Lower leg skin (tissue), 3 donors: ENCODE data around the gene DCDC2.

Source experiments
- POLR2A ChIP-seq, 2 donors: fragments of 450-650 bp; IDR thresholded peaks; one replicate each; pipeline ENCODE4 v1.6.1; 2016 to 2017; ENCODE audit warnings: antibody characterized with exemption in 2 of 2, mild to moderate bottlenecking in 1 of 2, moderate library complexity in 1 of 2
- TF ChIP-seq, protein P1 (sequence below), 3 donors: fragments of 450-650 bp; IDR thresholded peaks; one replicate each; pipeline ENCODE4 v1.5.1; 2016; ENCODE audit warnings: antibody characterized with exemption in 3 of 3, mild to moderate bottlenecking in 3 of 3, moderate library complexity in 2 of 3

DNA sequence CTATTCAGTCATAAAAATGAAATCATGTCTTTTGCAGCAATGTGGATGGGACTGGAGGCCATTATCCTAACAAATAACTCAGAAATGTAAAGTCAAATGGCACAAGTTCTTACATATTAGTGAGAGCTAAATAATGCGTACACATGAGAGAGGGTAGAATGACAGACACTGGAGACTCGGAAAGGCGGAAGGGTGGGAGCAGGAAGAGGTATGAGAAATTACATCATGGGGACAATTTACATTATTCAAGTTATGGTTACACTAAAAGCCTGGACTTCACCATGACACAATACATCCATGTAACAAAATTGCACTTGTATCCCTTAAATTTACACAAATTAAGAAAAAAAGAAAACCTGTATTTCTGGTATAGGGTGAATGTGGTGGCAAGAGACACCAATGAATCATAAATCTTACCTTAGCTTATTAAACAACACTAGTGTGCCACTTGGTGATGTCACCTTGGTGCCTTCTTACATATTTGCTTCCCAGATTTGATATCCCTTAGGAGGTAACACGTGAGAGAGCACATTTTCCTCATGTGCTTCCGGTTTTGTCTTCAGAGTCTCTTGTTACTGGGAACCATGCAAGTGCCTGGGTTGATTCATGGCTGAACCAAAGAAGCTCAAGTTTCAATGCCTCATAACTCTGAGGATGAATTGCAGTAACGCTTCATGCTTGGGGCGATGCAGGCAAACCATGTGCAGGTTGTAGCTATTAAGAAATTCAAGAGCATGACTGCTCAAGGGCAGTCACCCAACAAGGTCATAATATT, 84.6 kb downstream of the DCDC2 start:
- TF ChIP-seq, protein P1, sequence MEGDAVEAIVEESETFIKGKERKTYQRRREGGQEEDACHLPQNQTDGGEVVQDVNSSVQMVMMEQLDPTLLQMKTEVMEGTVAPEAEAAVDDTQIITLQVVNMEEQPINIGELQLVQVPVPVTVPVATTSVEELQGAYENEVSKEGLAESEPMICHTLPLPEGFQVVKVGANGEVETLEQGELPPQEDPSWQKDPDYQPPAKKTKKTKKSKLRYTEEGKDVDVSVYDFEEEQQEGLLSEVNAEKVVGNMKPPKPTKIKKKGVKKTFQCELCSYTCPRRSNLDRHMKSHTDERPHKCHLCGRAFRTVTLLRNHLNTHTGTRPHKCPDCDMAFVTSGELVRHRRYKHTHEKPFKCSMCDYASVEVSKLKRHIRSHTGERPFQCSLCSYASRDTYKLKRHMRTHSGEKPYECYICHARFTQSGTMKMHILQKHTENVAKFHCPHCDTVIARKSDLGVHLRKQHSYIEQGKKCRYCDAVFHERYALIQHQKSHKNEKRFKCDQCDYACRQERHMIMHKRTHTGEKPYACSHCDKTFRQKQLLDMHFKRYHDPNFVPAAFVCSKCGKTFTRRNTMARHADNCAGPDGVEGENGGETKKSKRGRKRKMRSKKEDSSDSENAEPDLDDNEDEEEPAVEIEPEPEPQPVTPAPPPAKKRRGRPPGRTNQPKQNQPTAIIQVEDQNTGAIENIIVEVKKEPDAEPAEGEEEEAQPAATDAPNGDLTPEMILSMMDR (IDR thresholded peaks at IDR 0.05) = no peak
- no peak for TF ChIP-seq POLR2A (IDR thresholded peaks at IDR 0.05)
